ENCODE results near the gene RPGRIP1L. TPM values are rescaled to one million over a fixed set of nuclear protein-coding genes. Genes with fewer than 3 reads are reported as not detected.
A peak's percentile ranks its signal among the peaks of the same experiment; 100 is the strongest.

The RPGRIP1L gene
- 1 to 10 TPM; 5.1 to 5.5 TPM for total RNA-seq

DNA sequence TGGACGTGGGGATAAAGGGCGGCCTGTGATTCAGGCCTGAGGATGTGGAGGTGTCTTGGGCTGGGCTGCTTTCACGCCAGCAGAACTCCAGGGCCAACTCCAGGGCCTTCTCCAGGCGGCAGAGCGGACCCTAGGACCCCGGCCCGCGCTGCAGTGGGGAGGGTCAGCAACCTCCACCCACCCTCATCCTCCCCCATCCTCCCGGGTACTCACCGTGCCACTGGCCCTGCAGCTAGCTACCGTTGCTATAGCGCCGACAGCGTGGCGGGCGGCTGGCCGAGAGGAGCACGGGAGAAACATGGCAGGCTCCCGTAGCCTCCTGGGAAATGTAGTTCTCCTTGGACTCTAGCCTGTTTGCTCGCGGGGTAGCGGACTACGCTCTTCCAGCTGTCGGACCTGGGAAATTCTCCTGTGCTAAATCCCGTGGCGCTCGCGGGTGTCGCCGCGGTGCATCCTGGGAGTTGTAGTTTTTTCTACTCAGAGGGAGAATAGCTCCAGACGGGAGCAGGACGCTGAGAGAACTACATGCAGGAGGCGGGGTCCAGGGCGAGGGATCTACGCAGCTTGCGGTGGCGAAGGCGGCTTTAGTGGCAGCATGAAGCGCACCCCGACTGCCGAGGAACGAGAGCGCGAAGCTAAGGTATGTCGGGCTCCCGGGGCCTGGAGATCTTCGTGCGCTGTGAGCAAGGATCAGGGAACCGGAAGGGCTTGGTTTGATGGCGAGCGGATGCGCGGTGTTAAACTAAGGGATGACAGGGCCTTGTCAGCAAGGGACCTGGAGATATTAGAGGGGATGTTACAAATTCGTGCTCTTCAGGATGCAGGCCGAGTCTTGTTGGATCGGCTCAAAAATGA, at the start of gene RPGRIP1L, which contains the start of gene FTO:
TSS of gene RPGRIP1L (minus strand) at position 270 of the 855 bp plus-strand sequence. CDS start 3,136 bp downstream, outside the sequence.
TSS of gene FTO (plus strand) at position 567 of the 855 bp plus-strand sequence.
- H3K4me3 Mint-ChIP-seq: peak within 1 kb of the TSS; percentile 100
- H3K27ac Mint-ChIP-seq: peak within 1 kb of the TSS; percentile 95
- POLR2A ChIA-PET: interaction anchor here (0.5 to 1.5 kb wide), 2 partner anchors 201 to 210 kb away, joined by 4 to 7 read pairs; partner anchors contain the start of gene AKTIP
- peaks cover 19% of the 10 kb centered on the region for H3K4me1 Mint-ChIP-seq
- peaks cover 23% of the 10 kb centered on the region for H3K36me3 Mint-ChIP-seq
- H3K27me3 Mint-ChIP-seq: no peaks in the 10 kb centered on the region
- H3K9me3 Mint-ChIP-seq: no peaks in the 10 kb centered on the region
- peak; percentile 99 for ATAC-seq (ENCODE audit: low read depth)
- DNase-seq: peak; percentile 92

- POLR2A ChIA-PET: no interaction called here
- Mint-ChIP-seq H3K27me3 (no peaks in the 10 kb centered on the region), H3K36me3 (peaks cover under 1% of the 10 kb centered on the region), H3K27ac (no peak overlapping the region), H3K4me3 (no peak overlapping the region), H3K9me3 (peaks cover under 1% of the 10 kb centered on the region), H3K4me1 (no peaks in the 10 kb centered on the region)
- ATAC-seq (ENCODE audit: low read depth) (no peak), DNase-seq (no peak)
Observed at GRCh38 chr16:53753431-53753830, 49.8 kb upstream of the RPGRIP1L start.

- POLR2A ChIA-PET: no interaction called here
- H3K4me1 Mint-ChIP-seq: no peaks in the 10 kb centered on the region
Observed at GRCh38 chr16:53752560-53752959, 48.9 kb upstream of the RPGRIP1L start.

GRCh38 chr16:53745753-53746266, 42.2 kb upstream of the RPGRIP1L start:
- DNase-seq (no peak), ATAC-seq (ENCODE audit: low read depth) (no peak)
- H3K27ac Mint-ChIP-seq: no peak overlapping the region
- H3K4me1 Mint-ChIP-seq: peaks cover 14% of the 10 kb centered on the region
- peaks cover 2% of the 10 kb centered on the region for H3K9me3 Mint-ChIP-seq
- POLR2A ChIA-PET: no interaction called here
- H3K36me3 Mint-ChIP-seq: no peaks in the 10 kb centered on the region
- no peaks in the 10 kb centered on the region for H3K27me3 Mint-ChIP-seq
- H3K4me3 Mint-ChIP-seq: no peak overlapping the region

More at GRCh38 chr16:53752560-53752959, 48.9 kb upstream of the RPGRIP1L start:
- no peak for ATAC-seq (ENCODE audit: low read depth)
- H3K27me3 Mint-ChIP-seq: no peaks in the 10 kb centered on the region
- no peak overlapping the region for H3K4me3 Mint-ChIP-seq
- DNase-seq: no peak
- H3K27ac Mint-ChIP-seq: no peak overlapping the region
- H3K9me3 Mint-ChIP-seq: peaks cover 2% of the 10 kb centered on the region
- H3K36me3 Mint-ChIP-seq: no peaks in the 10 kb centered on the region

DNA sequence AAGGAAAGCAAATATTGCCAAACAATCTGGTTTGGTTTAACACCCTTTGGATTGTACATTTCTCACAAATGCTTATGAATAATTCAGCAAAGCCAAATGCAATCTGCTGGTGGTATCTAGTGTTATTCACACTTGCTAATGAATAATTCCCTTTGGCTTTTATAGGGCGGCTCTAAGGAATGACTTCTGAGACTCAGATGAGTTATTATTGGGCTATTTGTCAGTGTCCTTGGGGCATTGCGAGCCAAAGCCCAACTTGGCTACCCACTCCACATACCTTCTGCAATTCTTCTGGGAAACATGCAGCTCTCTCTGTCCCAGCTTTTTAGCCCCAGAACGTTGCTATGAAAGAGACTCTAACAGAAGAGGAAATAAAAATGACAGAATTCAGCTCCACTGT, 41.4 kb upstream of the RPGRIP1L start:
- H3K27me3 Mint-ChIP-seq: no peaks in the 10 kb centered on the region
- H3K4me1 Mint-ChIP-seq: peaks cover 17% of the 10 kb centered on the region
- H3K4me3 Mint-ChIP-seq: no peak overlapping the region
- no peaks in the 10 kb centered on the region for H3K36me3 Mint-ChIP-seq
- peaks cover 2% of the 10 kb centered on the region for H3K9me3 Mint-ChIP-seq
- no peak for ATAC-seq (ENCODE audit: low read depth)
- H3K27ac Mint-ChIP-seq: peak overlapping the region; percentile 13
- POLR2A ChIA-PET: no interaction called here
- DNase-seq: no peak

GRCh38 chr16:53744449-53744848, 40.8 kb upstream of the RPGRIP1L start:
- ATAC-seq (ENCODE audit: low read depth): peak; percentile 91
- Mint-ChIP-seq H3K27me3 (no peaks in the 10 kb centered on the region), H3K27ac (peak overlapping the region; percentile 47), H3K4me1 (peaks cover 17% of the 10 kb centered on the region), H3K9me3 (peaks cover 2% of the 10 kb centered on the region), H3K36me3 (no peaks in the 10 kb centered on the region), H3K4me3 (peak overlapping the region; percentile 38)
- POLR2A ChIA-PET: no interaction called here
- DNase-seq: no peak

GRCh38 chr16:53743149-53743566, 39.5 kb upstream of the RPGRIP1L start:
- ATAC-seq (ENCODE audit: low read depth): no peak
- no peaks in the 10 kb centered on the region for H3K36me3 Mint-ChIP-seq
- peaks cover 17% of the 10 kb centered on the region for H3K4me1 Mint-ChIP-seq
- H3K27ac Mint-ChIP-seq: no peak overlapping the region
- POLR2A ChIA-PET: interaction anchor here (1.0 kb wide), 1 partner anchor 175 kb away, joined by 3 read pairs; no protein-coding TSS in a partner anchor
- no peak for DNase-seq
- H3K9me3 Mint-ChIP-seq: peaks cover 2% of the 10 kb centered on the region
- H3K4me3 Mint-ChIP-seq: no peak overlapping the region
- H3K27me3 Mint-ChIP-seq: no peaks in the 10 kb centered on the region

- POLR2A ChIA-PET: no interaction called here
- Mint-ChIP-seq H3K9me3 (no peaks in the 10 kb centered on the region), H3K27ac (no peak overlapping the region), H3K27me3 (no peaks in the 10 kb centered on the region), H3K4me1 (peaks cover 15% of the 10 kb centered on the region), H3K36me3 (no peaks in the 10 kb centered on the region), H3K4me3 (no peak overlapping the region)
- no peak for DNase-seq
- ATAC-seq (ENCODE audit: low read depth): no peak
Observed at GRCh38 chr16:53741546-53741945, 37.9 kb upstream of the RPGRIP1L start.

GRCh38 chr16:53740933-53741531, 37.4 kb upstream of the RPGRIP1L start:
- Mint-ChIP-seq H3K4me3 (no peak overlapping the region), H3K9me3 (no peaks in the 10 kb centered on the region), H3K27ac (no peak overlapping the region), H3K27me3 (no peaks in the 10 kb centered on the region), H3K36me3 (no peaks in the 10 kb centered on the region), H3K4me1 (peaks cover 17% of the 10 kb centered on the region)
- POLR2A ChIA-PET: no interaction called here
- no peak for DNase-seq
- no peak for ATAC-seq (ENCODE audit: low read depth)

GRCh38 chr16:53740476-53740875, 36.8 kb upstream of the RPGRIP1L start:
- H3K9me3 Mint-ChIP-seq: no peaks in the 10 kb centered on the region
- H3K4me1 Mint-ChIP-seq: peaks cover 17% of the 10 kb centered on the region
- no peak overlapping the region for H3K4me3 Mint-ChIP-seq
- no peak for DNase-seq
- no peaks in the 10 kb centered on the region for H3K27me3 Mint-ChIP-seq
- no peak for ATAC-seq (ENCODE audit: low read depth)
- POLR2A ChIA-PET: no interaction called here
- no peaks in the 10 kb centered on the region for H3K36me3 Mint-ChIP-seq
- H3K27ac Mint-ChIP-seq: no peak overlapping the region

DNA sequence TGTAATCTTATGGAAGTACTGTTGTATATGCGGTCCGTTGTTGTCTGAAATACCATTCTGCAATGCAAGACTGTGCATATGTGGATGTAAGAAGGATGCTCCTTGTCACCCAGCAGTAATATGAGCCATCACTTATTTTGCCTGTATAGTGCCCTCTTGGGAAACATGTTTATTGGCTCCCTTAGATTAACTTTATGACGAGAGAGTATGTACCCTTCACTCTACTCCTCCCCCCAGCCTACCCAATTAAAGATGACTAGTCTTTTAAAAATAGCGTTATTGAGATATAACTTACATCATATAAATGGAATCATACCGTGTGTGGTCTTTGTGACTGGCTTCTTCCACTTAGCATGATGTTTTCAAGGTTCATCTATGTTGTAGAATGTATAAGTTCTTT, 33.9 kb upstream of the RPGRIP1L start:
- POLR2A ChIA-PET: no interaction called here
- no peak for ATAC-seq (ENCODE audit: low read depth)
- H3K4me1 Mint-ChIP-seq: peaks cover 4% of the 10 kb centered on the region
- DNase-seq: no peak
- no peaks in the 10 kb centered on the region for H3K36me3 Mint-ChIP-seq
- no peaks in the 10 kb centered on the region for H3K27me3 Mint-ChIP-seq
- no peak overlapping the region for H3K4me3 Mint-ChIP-seq
- no peaks in the 10 kb centered on the region for H3K9me3 Mint-ChIP-seq
- H3K27ac Mint-ChIP-seq: no peak overlapping the region

- H3K27ac Mint-ChIP-seq: no peak overlapping the region
- ATAC-seq (ENCODE audit: low read depth) (no peak), DNase-seq (no peak)
- no peaks in the 10 kb centered on the region for H3K36me3 Mint-ChIP-seq
- no peak overlapping the region for H3K4me3 Mint-ChIP-seq
- H3K4me1 Mint-ChIP-seq: peaks cover 4% of the 10 kb centered on the region
- H3K27me3 Mint-ChIP-seq: no peaks in the 10 kb centered on the region
- POLR2A ChIA-PET: no interaction called here
- no peaks in the 10 kb centered on the region for H3K9me3 Mint-ChIP-seq
Observed at GRCh38 chr16:53736297-53736696, 32.6 kb upstream of the RPGRIP1L start.

DNA sequence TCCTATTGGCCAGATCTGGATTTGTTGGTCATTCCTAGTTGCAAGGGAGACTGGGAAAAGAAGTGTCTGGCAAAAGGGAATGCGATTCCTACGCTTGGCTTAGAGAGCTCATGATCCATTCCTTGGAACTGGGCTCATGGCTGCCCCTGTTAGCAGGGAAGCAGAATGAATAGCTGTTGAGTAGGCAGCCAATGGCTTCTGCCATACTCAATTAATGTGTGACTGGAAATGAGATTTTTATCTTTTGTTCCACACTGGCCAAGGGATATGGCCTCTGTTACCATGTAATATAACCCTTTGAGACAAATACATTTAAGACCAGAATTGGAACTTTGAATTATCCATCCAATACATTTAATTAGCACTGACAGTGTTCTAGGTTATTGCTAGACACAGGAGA, 31.2 kb upstream of the RPGRIP1L start:
- Mint-ChIP-seq H3K27ac (no peak overlapping the region), H3K4me1 (peaks cover 1% of the 10 kb centered on the region), H3K9me3 (no peaks in the 10 kb centered on the region), H3K36me3 (no peaks in the 10 kb centered on the region), H3K27me3 (no peaks in the 10 kb centered on the region), H3K4me3 (no peak overlapping the region)
- ATAC-seq (ENCODE audit: low read depth) (no peak), DNase-seq (no peak)
- POLR2A ChIA-PET: no interaction called here

Measured in activated naive CD8-positive, alpha-beta T cell treated with anti-CD3 and anti-CD28 coated beads, Interleukin-2, amount 10 ng/mL, durations not matched to agents 7 days and 5 days (primary cell).